H1 (cell line): ENCODE data around the gene MAP7D1. TPM values are rescaled to one million over a fixed set of nuclear protein-coding genes. Genes with fewer than 3 reads are reported as not detected.

Source experiments
- NANOG ChIP-seq: IDR thresholded peaks from 2 replicates; pipeline ENCODE4 v1.6.1; 2011; ENCODE audit warnings: low read length, low read depth, mild to moderate bottlenecking, inconsistent platforms; ENCODE audit not compliant: insufficient read depth, poor library complexity, severe bottlenecking
- NRF1 ChIP-seq: IDR thresholded peaks from 2 replicates; pipeline ENCODE4 v1.6.1; 2011; ENCODE audit warnings: mild to moderate bottlenecking, low read depth, low read length, improper control_type of control experiment
- RAD21 ChIP-seq, 2 experiments: IDR thresholded peaks in 1 of 2; conservative IDR thresholded peaks in 1 of 2; 2 replicates each; pipeline ENCODE4 v1.6.1; 2011; ENCODE audit warnings: low read depth in 2 of 2, low read length in 2 of 2, improper control_type of control experiment in 1 of 2, inconsistent platforms in 1 of 2, mild to moderate bottlenecking in 1 of 2, moderate library complexity in 1 of 2
- RBBP5 ChIP-seq: IDR thresholded peaks from 2 replicates; pipeline ENCODE4 v1.7.1; 2012; ENCODE audit warnings: low read depth, mild to moderate bottlenecking, inconsistent platforms, low read length, moderate library complexity, borderline replicate concordance
- SIN3A ChIP-seq, 2 experiments: IDR thresholded peaks in 1 of 2; conservative IDR thresholded peaks in 1 of 2; 2 replicates each; pipeline ENCODE4 v1.6.1; 2011 to 2012; ENCODE audit warnings: low read length in 2 of 2, improper control_type of control experiment in 1 of 2, low read depth in 1 of 2, mild to moderate bottlenecking in 1 of 2
- SRF ChIP-seq: IDR thresholded peaks from 2 replicates; pipeline ENCODE4 v1.6.1; 2011; ENCODE audit warnings: mild to moderate bottlenecking, low read depth, low read length, moderate library complexity
- polyA plus RNA-seq, 7 experiments: library from polyadenylated mRNA; depleted of rRNA in 3 of 7; stranded (reverse) in 5 of 7; unstranded in 2 of 7; fragments of >200 nt in 5 of 7; fragments of 200-250 nt in 2 of 7; gene quantifications; 1 replicate in 5 of 7; 2 replicates in 1 of 7; 4 replicates in 1 of 7; pipeline versions ENCODE4 v1.2.1 to v1.2.3, GENCODE V29; 2011 to 2013; ENCODE audit warnings: missing spikeins in 2 of 7, mixed read lengths in 2 of 7
- total RNA-seq: library from RNA; stranded (reverse); fragmentation: NEBNext Ultra II Directional; extraction: Animal tissue kit (Norgen Biotek cat#: 25700); gene quantifications from 2 replicates; pipeline ENCODE4 v1.2.1, GENCODE V29; 2021
- TF ChIP-seq, protein P1 (sequence below): fragments of 300-600 bp; sonication (generic); IDR thresholded peaks from 2 replicates; pipeline ENCODE4 v1.7.1; 2012; ENCODE audit warnings: low read length, moderate library complexity, mild to moderate bottlenecking, inconsistent platforms; ENCODE audit not compliant: insufficient replicate concordance
- TF ChIP-seq, protein P2 (sequence below): IDR thresholded peaks from 2 replicates; pipeline ENCODE4 v1.6.1; 2012; ENCODE audit warnings: low read length, inconsistent platforms

The MAP7D1 gene
- total and polyA plus RNA-seq, 2 of the 8 experiments (the other 6 are each of a cell fraction or from before 2014, with no cell fraction given) = 18.2 to 52.4 TPM

DNA sequence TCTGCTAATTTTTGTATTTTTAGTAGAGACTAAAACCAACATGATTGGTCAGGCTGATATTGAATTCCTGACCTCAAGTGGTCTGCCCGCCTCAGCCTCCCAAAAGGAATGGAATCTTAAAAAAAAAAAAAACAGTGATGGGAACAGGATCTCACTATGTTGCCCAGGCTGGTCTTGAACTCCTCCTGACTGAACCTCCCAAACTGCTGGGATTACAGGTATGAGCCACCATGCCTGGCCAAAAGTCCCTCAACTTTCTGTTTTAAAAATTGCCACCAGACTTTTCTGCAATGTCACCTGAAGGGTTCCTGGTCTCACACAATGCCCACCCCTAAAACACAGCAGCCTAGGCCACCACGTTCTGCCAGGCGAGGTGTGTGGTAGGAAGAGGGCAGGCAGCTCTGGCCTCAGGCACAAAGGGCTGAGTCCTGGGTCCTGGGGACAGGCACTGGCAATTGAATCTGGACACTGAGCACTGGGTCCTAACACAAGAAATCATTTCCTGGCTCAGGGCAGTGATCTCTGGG, 47.1 kb downstream of the MAP7D1 start (continued):
- TF ChIP-seq, protein P1, sequence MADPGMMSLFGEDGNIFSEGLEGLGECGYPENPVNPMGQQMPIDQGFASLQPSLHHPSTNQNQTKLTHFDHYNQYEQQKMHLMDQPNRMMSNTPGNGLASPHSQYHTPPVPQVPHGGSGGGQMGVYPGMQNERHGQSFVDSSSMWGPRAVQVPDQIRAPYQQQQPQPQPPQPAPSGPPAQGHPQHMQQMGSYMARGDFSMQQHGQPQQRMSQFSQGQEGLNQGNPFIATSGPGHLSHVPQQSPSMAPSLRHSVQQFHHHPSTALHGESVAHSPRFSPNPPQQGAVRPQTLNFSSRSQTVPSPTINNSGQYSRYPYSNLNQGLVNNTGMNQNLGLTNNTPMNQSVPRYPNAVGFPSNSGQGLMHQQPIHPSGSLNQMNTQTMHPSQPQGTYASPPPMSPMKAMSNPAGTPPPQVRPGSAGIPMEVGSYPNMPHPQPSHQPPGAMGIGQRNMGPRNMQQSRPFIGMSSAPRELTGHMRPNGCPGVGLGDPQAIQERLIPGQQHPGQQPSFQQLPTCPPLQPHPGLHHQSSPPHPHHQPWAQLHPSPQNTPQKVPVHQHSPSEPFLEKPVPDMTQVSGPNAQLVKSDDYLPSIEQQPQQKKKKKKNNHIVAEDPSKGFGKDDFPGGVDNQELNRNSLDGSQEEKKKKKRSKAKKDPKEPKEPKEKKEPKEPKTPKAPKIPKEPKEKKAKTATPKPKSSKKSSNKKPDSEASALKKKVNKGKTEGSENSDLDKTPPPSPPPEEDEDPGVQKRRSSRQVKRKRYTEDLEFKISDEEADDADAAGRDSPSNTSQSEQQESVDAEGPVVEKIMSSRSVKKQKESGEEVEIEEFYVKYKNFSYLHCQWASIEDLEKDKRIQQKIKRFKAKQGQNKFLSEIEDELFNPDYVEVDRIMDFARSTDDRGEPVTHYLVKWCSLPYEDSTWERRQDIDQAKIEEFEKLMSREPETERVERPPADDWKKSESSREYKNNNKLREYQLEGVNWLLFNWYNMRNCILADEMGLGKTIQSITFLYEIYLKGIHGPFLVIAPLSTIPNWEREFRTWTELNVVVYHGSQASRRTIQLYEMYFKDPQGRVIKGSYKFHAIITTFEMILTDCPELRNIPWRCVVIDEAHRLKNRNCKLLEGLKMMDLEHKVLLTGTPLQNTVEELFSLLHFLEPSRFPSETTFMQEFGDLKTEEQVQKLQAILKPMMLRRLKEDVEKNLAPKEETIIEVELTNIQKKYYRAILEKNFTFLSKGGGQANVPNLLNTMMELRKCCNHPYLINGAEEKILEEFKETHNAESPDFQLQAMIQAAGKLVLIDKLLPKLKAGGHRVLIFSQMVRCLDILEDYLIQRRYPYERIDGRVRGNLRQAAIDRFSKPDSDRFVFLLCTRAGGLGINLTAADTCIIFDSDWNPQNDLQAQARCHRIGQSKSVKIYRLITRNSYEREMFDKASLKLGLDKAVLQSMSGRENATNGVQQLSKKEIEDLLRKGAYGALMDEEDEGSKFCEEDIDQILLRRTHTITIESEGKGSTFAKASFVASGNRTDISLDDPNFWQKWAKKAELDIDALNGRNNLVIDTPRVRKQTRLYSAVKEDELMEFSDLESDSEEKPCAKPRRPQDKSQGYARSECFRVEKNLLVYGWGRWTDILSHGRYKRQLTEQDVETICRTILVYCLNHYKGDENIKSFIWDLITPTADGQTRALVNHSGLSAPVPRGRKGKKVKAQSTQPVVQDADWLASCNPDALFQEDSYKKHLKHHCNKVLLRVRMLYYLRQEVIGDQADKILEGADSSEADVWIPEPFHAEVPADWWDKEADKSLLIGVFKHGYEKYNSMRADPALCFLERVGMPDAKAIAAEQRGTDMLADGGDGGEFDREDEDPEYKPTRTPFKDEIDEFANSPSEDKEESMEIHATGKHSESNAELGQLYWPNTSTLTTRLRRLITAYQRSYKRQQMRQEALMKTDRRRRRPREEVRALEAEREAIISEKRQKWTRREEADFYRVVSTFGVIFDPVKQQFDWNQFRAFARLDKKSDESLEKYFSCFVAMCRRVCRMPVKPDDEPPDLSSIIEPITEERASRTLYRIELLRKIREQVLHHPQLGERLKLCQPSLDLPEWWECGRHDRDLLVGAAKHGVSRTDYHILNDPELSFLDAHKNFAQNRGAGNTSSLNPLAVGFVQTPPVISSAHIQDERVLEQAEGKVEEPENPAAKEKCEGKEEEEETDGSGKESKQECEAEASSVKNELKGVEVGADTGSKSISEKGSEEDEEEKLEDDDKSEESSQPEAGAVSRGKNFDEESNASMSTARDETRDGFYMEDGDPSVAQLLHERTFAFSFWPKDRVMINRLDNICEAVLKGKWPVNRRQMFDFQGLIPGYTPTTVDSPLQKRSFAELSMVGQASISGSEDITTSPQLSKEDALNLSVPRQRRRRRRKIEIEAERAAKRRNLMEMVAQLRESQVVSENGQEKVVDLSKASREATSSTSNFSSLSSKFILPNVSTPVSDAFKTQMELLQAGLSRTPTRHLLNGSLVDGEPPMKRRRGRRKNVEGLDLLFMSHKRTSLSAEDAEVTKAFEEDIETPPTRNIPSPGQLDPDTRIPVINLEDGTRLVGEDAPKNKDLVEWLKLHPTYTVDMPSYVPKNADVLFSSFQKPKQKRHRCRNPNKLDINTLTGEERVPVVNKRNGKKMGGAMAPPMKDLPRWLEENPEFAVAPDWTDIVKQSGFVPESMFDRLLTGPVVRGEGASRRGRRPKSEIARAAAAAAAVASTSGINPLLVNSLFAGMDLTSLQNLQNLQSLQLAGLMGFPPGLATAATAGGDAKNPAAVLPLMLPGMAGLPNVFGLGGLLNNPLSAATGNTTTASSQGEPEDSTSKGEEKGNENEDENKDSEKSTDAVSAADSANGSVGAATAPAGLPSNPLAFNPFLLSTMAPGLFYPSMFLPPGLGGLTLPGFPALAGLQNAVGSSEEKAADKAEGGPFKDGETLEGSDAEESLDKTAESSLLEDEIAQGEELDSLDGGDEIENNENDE = no peak
- TF ChIP-seq SRF = no peak
- TF ChIP-seq, protein P2, sequence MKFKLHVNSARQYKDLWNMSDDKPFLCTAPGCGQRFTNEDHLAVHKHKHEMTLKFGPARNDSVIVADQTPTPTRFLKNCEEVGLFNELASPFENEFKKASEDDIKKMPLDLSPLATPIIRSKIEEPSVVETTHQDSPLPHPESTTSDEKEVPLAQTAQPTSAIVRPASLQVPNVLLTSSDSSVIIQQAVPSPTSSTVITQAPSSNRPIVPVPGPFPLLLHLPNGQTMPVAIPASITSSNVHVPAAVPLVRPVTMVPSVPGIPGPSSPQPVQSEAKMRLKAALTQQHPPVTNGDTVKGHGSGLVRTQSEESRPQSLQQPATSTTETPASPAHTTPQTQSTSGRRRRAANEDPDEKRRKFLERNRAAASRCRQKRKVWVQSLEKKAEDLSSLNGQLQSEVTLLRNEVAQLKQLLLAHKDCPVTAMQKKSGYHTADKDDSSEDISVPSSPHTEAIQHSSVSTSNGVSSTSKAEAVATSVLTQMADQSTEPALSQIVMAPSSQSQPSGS = no peak
- TF ChIP-seq NANOG = no peak
- TF ChIP-seq NRF1 = no peak
- TF ChIP-seq RBBP5 = no peak
- no peak for TF ChIP-seq SIN3A (conservative IDR thresholded peaks at IDR 0.05 in 1 of 2, IDR thresholded peaks at IDR 0.05 in 1 of 2; ENCODE audit: low read depth in 1 of 2, low read length in 2 of 2)
- no peak for TF ChIP-seq RAD21 (IDR thresholded peaks at IDR 0.05 in 1 of 2, conservative IDR thresholded peaks at IDR 0.05 in 1 of 2; ENCODE audit: low read depth in 2 of 2, low read length in 2 of 2)
